H1 (cell line): ENCODE results near the gene HDAC7. TPM values are rescaled to one million over a fixed set of nuclear protein-coding genes. Genes with fewer than 3 reads are reported as not detected.

Source experiments
- CTCF ChIA-PET: fragments of 300-600 bp; sonication (Branson Sonifier 250); formaldehyde crosslinking; loops from one replicate; lab custom pipeline; 2021; ENCODE audit not compliant: partially characterized antibody; lab: Charles Lee
- POLR2A ChIA-PET: fragments of 300-600 bp; sonication (Branson Sonifier 250); formaldehyde crosslinking; loops from one replicate; lab custom pipeline; 2021; ENCODE audit warnings: inconsistent platforms; ENCODE audit not compliant: partially characterized antibody; lab: Charles Lee
- DNase-seq, 2 experiments: peaks; one replicate each; pipeline versions ENCODE4 v3.0.0 to v3.0.0-alpha.2; 2010 to 2022; ENCODE audit warnings: low spot score in 2 of 2, low read depth in 1 of 2, mixed read lengths in 1 of 2
- FAIRE-seq: peaks from 2 replicates; lab custom pipeline; 2011; peaks lifted over from hg19 to GRCh38; lab: Jason Lieb, UNC
- H2AFZ ChIP-seq: 2 replicates; pipeline ENCODE4 v1.8.1; 2012; ENCODE audit warnings: low read length, inconsistent platforms
- H2AK5ac ChIP-seq: 2 replicates; pipeline ENCODE4 v1.6.1; 2013; ENCODE audit warnings: low read depth, low read length
- H2BK120ac ChIP-seq: replicated peaks from 2 replicates; pipeline ENCODE3; 2013; ENCODE audit warnings: low read depth, low read length, inconsistent platforms
- H2BK12ac ChIP-seq: 2 replicates; pipeline ENCODE4 v1.6.1; 2013; ENCODE audit warnings: low read depth, low read length
- H2BK15ac ChIP-seq: 2 replicates; pipeline ENCODE4 v1.6.1; 2013; ENCODE audit warnings: low read length
- H2BK20ac ChIP-seq: 2 replicates; pipeline ENCODE4 v1.6.1; 2013; ENCODE audit warnings: low read length
- H2BK5ac ChIP-seq: 2 replicates; pipeline ENCODE4 v1.6.1; 2013; ENCODE audit warnings: low read depth, low read length
- H3K14ac ChIP-seq: 2 replicates; pipeline ENCODE4 v1.6.1; 2013; ENCODE audit warnings: inconsistent platforms; ENCODE audit not compliant: insufficient read length
- H3K18ac ChIP-seq: 2 replicates; pipeline ENCODE4 v1.6.1; 2013; ENCODE audit warnings: low read length; ENCODE audit errors: extremely low read depth
- H3K23ac ChIP-seq: 2 replicates; pipeline ENCODE4 v1.6.1; 2013; ENCODE audit warnings: inconsistent platforms; ENCODE audit not compliant: insufficient read length
- H3K23me2 ChIP-seq: 2 replicates; pipeline ENCODE4 v1.6.1; 2013; ENCODE audit warnings: low read depth, low read length
- H3K27ac ChIP-seq: 2 replicates; pipeline ENCODE4 v1.6.1; 2011; ENCODE audit warnings: low read depth, low read length, inconsistent platforms
- H3K27me3 ChIP-seq, 4 experiments: replicated peaks in 1 of 4; 1 replicate in 1 of 4; 2 replicates in 3 of 4; pipeline versions ENCODE4 v1.6.1 to v1.8.1; 2011 to 2013; ENCODE audit warnings: low read length in 3 of 4, mild to moderate bottlenecking in 3 of 4, inconsistent platforms in 2 of 4, mixed read lengths in 2 of 4, moderate library complexity in 1 of 4; ENCODE audit not compliant: control insufficient read depth in 3 of 4, insufficient read depth in 3 of 4; ENCODE audit errors: extremely low read depth in 1 of 4
- H3K36me3 ChIP-seq, 4 experiments: 2 replicates each; pipeline versions ENCODE4 v1.6.1 to v1.8.1; 2011 to 2013; ENCODE audit warnings: mild to moderate bottlenecking in 4 of 4, low read length in 3 of 4, moderate library complexity in 2 of 4, control low read depth in 1 of 4, inconsistent platforms in 1 of 4; ENCODE audit not compliant: insufficient read depth in 4 of 4, control insufficient read depth in 2 of 4
- H3K4ac ChIP-seq: replicated peaks from 2 replicates; pipeline ENCODE3; 2013; ENCODE audit warnings: low read length, low read depth, mixed read lengths, inconsistent platforms; ENCODE audit not compliant: insufficient read length
- H3K4me1 ChIP-seq, 4 experiments: replicated peaks in 1 of 4; 1 replicate in 1 of 4; 2 replicates in 3 of 4; pipeline versions ENCODE4 v1.6.1 to v1.8.1; 2011 to 2013; ENCODE audit warnings: low read length in 3 of 4, inconsistent platforms in 2 of 4, mixed read lengths in 1 of 4; ENCODE audit not compliant: insufficient read depth in 4 of 4, control insufficient read depth in 3 of 4
- H3K4me2 ChIP-seq, 2 experiments: 2 replicates each; pipeline versions ENCODE4 v1.6.1 to v1.8.1; 2011 to 2013; ENCODE audit warnings: low read depth in 2 of 2, low read length in 2 of 2, control low read depth in 1 of 2, inconsistent platforms in 1 of 2, mild to moderate bottlenecking in 1 of 2; ENCODE audit not compliant: insufficient read depth in 1 of 2
- H3K4me3 ChIP-seq, 4 experiments: fragments of 200-600, 300-600 bp in 1 of 4; sonication (generic), shearing (Covaris generic), sonication (Bioruptor Twin) in 1 of 4; 2 replicates each; pipeline versions ENCODE4 v1.5.1 to v1.8.1; 2011 to 2016; ENCODE audit warnings: low read length in 4 of 4, low read depth in 3 of 4, control low read depth in 2 of 4, inconsistent platforms in 2 of 4, mild to moderate bottlenecking in 2 of 4, mixed read lengths in 1 of 4, moderate library complexity in 1 of 4; ENCODE audit not compliant: insufficient read depth in 2 of 4; ENCODE audit errors: extremely low read depth in 1 of 4
- H3K56ac ChIP-seq: replicated peaks from 2 replicates; pipeline ENCODE3; 2013; ENCODE audit warnings: low read depth, mild to moderate bottlenecking, mixed read lengths, low read length, inconsistent platforms; ENCODE audit not compliant: insufficient read length
- H3K79me1 ChIP-seq: 2 replicates; pipeline ENCODE4 v1.6.1; 2013; ENCODE audit warnings: low read depth, low read length, control low read depth
- H3K79me2 ChIP-seq, 2 experiments: 2 replicates each; pipeline versions ENCODE4 v1.6.1 to v1.8.1; 2012 to 2013; ENCODE audit warnings: low read length in 2 of 2, mild to moderate bottlenecking in 2 of 2, inconsistent platforms in 1 of 2; ENCODE audit not compliant: insufficient read depth in 2 of 2, control insufficient read depth in 1 of 2
- H3K9ac ChIP-seq, 4 experiments: replicated peaks in 1 of 4; 1 replicate in 1 of 4; 2 replicates in 3 of 4; pipeline versions ENCODE4 v1.6.1 to v1.8.1; 2011 to 2013; ENCODE audit warnings: low read depth in 3 of 4, low read length in 3 of 4, control low read depth in 2 of 4, mild to moderate bottlenecking in 2 of 4, moderate library complexity in 2 of 4, inconsistent platforms in 1 of 4; ENCODE audit errors: extremely low read depth in 1 of 4
- H3K9me3 ChIP-seq, 2 experiments: 2 replicates each; pipeline versions ENCODE4 v1.6.1 to v1.8.1; 2012 to 2013; ENCODE audit warnings: mild to moderate bottlenecking in 2 of 2, moderate library complexity in 2 of 2, control low read depth in 1 of 2, inconsistent platforms in 1 of 2, low read depth in 1 of 2, low read length in 1 of 2, mixed read lengths in 1 of 2; ENCODE audit not compliant: insufficient read depth in 2 of 2
- H4K20me1 ChIP-seq, 2 experiments: replicated peaks in 1 of 2; 2 replicates each; pipeline versions ENCODE3 to v1.8.1; 2011 to 2013; ENCODE audit warnings: inconsistent platforms in 2 of 2, low read length in 2 of 2, mild to moderate bottlenecking in 1 of 2; ENCODE audit not compliant: insufficient read depth in 2 of 2, control insufficient read depth in 1 of 2
- H4K5ac ChIP-seq: 2 replicates; pipeline ENCODE4 v1.6.1; 2013; ENCODE audit warnings: low read length, low read depth, mixed read lengths, inconsistent platforms; ENCODE audit not compliant: insufficient read length
- H4K8ac ChIP-seq: 2 replicates; pipeline ENCODE4 v1.8.0; 2013; ENCODE audit warnings: mild to moderate bottlenecking, moderate library complexity, low read length, inconsistent platforms; ENCODE audit not compliant: insufficient read depth; ENCODE audit errors: extremely low read depth
- H4K91ac ChIP-seq: replicated peaks from 2 replicates; pipeline ENCODE3; 2013; ENCODE audit warnings: low read length, mixed read lengths, inconsistent platforms; ENCODE audit not compliant: insufficient read length
- ASH2L ChIP-seq: fragments of 200-600, 300-600 bp; sonication (generic); IDR thresholded peaks from one replicate; pipeline ENCODE4 v1.7.1; 2017; ENCODE audit warnings: low read length
- CBX5 ChIP-seq: fragments of 300-800, 300-1000 bp; sonication (generic); IDR thresholded peaks from 2 replicates; pipeline ENCODE4 v1.7.1; 2016; ENCODE audit warnings: antibody characterized with exemption, low read length, low read depth
- KDM4A ChIP-seq: IDR thresholded peaks from one replicate; pipeline ENCODE4 v1.7.1; 2012; ENCODE audit warnings: low read depth, mild to moderate bottlenecking, moderate library complexity, low read length, inconsistent platforms; ENCODE audit not compliant: severe bottlenecking
- NRF1 ChIP-seq: IDR thresholded peaks from 2 replicates; pipeline ENCODE4 v1.6.1; 2011; ENCODE audit warnings: mild to moderate bottlenecking, low read depth, low read length, improper control_type of control experiment
- RAD21 ChIP-seq, 2 experiments: IDR thresholded peaks in 1 of 2; conservative IDR thresholded peaks in 1 of 2; 2 replicates each; pipeline ENCODE4 v1.6.1; 2011; ENCODE audit warnings: low read depth in 2 of 2, low read length in 2 of 2, improper control_type of control experiment in 1 of 2, inconsistent platforms in 1 of 2, mild to moderate bottlenecking in 1 of 2, moderate library complexity in 1 of 2
- SIRT6 ChIP-seq: IDR thresholded peaks from one replicate; pipeline ENCODE4 v1.7.1; 2012; ENCODE audit warnings: low read length, inconsistent platforms
- SP4 ChIP-seq: IDR thresholded peaks from 2 replicates; pipeline ENCODE4 v1.6.1; 2012; ENCODE audit warnings: low read length, inconsistent platforms
- TEAD4 ChIP-seq: IDR thresholded peaks from 2 replicates; pipeline ENCODE4 v1.6.1; 2012; ENCODE audit warnings: low read depth, low read length, inconsistent platforms, mixed read lengths
- YY1 ChIP-seq: IDR thresholded peaks from 2 replicates; pipeline ENCODE4 v1.6.1; 2011; ENCODE audit warnings: low read depth, mild to moderate bottlenecking, low read length
- WGBS, 2 experiments: shearing (Covaris generic) in 1 of 2; methylation state at CpG; one replicate each; pipeline versions ENCODE4 v1.1.6 to v1.1.7; 2013 to 2015; ENCODE audit warnings: low lambda C conversion rate in 2 of 2, mixed read lengths in 2 of 2, inconsistent platforms in 1 of 2, low coverage in 1 of 2, missing lambda C conversion rate in 1 of 2; ENCODE audit not compliant: insufficient replicate concordance in 2 of 2, insufficient coverage in 1 of 2, insufficient read length in 1 of 2; ENCODE audit errors: extremely low coverage in 1 of 2, missing lambda C conversion rate in 1 of 2; 5-methylcytosine and 5-hydroxymethylcytosine counted together
- polyA plus RNA-seq, 7 experiments: library from polyadenylated mRNA; depleted of rRNA in 3 of 7; stranded (reverse) in 5 of 7; unstranded in 2 of 7; fragments of >200 nt in 5 of 7; fragments of 200-250 nt in 2 of 7; gene quantifications; 1 replicate in 5 of 7; 2 replicates in 1 of 7; 4 replicates in 1 of 7; pipeline versions ENCODE4 v1.2.1 to v1.2.3, GENCODE V29; 2011 to 2013; ENCODE audit warnings: missing spikeins in 2 of 7, mixed read lengths in 2 of 7
- total RNA-seq: library from RNA; stranded (reverse); fragmentation: NEBNext Ultra II Directional; extraction: Animal tissue kit (Norgen Biotek cat#: 25700); gene quantifications from 2 replicates; pipeline ENCODE4 v1.2.1, GENCODE V29; 2021
- TF ChIP-seq, protein P1 (sequence below): IDR thresholded peaks from 2 replicates; pipeline ENCODE4 v1.6.1; 2011; ENCODE audit warnings: low read length, improper control_type of control experiment
- TF ChIP-seq, protein P2 (sequence below): IDR thresholded peaks from 2 replicates; pipeline ENCODE4 v1.6.1; 2012; ENCODE audit warnings: low read length, inconsistent platforms

Gene HDAC7
- total and polyA plus RNA-seq, 2 of the 8 experiments (the other 6 are each of a cell fraction or from before 2014, with no cell fraction given) = 25.5 to 84.9 TPM

DNA sequence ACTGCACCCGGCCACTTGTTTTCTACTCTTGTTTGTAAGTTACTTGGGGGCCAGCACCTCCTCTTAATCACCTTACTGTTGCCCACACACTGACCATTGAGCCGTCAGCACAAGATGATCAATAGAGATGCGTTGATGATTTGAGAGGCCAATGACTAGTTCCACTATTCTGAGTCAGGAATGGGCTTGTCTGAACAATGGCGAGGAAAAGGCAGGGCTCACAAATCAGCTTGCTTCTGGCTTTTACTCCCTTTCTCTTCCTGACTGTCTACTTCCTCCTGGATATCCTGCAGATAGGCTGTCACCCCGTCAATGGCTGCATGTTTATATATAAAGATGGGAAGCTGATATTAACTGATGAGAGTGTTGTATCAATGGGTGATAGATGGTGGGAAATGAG lies 29.1 kb upstream of the HDAC7 start:
- Histone ChIP-seq H3K4ac (no peak overlapping the region), H2BK120ac (no peak overlapping the region), H2AFZ (no peak overlapping the region), H3K79me1 (no peaks in the 10 kb centered on the region; the same call in 1 of the 2 replicates), H3K27me3 (peaks cover 0 to 2% (median 0%) of the 10 kb centered on the region in 4 experiments; a peak in 3 of 7 replicates), H3K4me2 (no peak overlapping the region), H3K79me2 (no peaks in the 10 kb centered on the region), H3K18ac (no peak overlapping the region), H3K23me2 (no peaks in the 10 kb centered on the region), H3K9ac (no peak overlapping the region), H3K23ac (peak overlapping the region; percentile 36), H4K8ac (no peak overlapping the region), H4K20me1 (no peaks in the 10 kb centered on the region), H3K27ac (no peak overlapping the region), H4K5ac (no peak overlapping the region), H3K9me3 (no peaks in the 10 kb centered on the region), H3K4me3 (no peak overlapping the region), H3K56ac (no peak overlapping the region), H2AK5ac (no peak overlapping the region), H3K36me3 (no peaks in the 10 kb centered on the region), H3K14ac (no peak overlapping the region), H2BK20ac (no peak overlapping the region), H4K91ac (no peak overlapping the region), H2BK15ac (no peak overlapping the region), H3K4me1 (peaks cover 0 to 20% (median 5%) of the 10 kb centered on the region in 4 experiments; a peak in 4 of 7 replicates), H2BK5ac (no peak overlapping the region), H2BK12ac (no peak overlapping the region)
- ChIA-PET CTCF (interaction anchor here (1.2 to 30.5 kb wide), 4 partner anchors 38 to 133 kb away, joined by 5 to 2001 read pairs (median 150); partner anchors contain the start of genes HDAC7 and SLC48A1), POLR2A (interaction anchor here (0.7 to 28.4 kb wide), 2 partner anchors 40 to 127 kb away, joined by 3 to 480 read pairs; partner anchors contain the start of gene HDAC7)
- 83% methylated on average over 5 of the region's 5 CpGs; no CpG with 5 or more reads in 1 of the 2 experiments for WGBS, 2 experiments
- no peak for DNase-seq
- FAIRE-seq = no peak
- TF ChIP-seq KDM4A = no peak
- TF ChIP-seq NRF1 = no peak
- TF ChIP-seq, protein P1, sequence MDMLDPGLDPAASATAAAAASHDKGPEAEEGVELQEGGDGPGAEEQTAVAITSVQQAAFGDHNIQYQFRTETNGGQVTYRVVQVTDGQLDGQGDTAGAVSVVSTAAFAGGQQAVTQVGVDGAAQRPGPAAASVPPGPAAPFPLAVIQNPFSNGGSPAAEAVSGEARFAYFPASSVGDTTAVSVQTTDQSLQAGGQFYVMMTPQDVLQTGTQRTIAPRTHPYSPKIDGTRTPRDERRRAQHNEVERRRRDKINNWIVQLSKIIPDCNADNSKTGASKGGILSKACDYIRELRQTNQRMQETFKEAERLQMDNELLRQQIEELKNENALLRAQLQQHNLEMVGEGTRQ = no peak
- no peak for TF ChIP-seq TEAD4
- no peak for TF ChIP-seq CBX5
- TF ChIP-seq SIRT6 = no peak
- no peak for TF ChIP-seq SP4
- no peak for TF ChIP-seq RAD21 (IDR thresholded peaks at IDR 0.05 in 1 of 2, conservative IDR thresholded peaks at IDR 0.05 in 1 of 2; ENCODE audit: low read depth in 2 of 2, low read length in 2 of 2)
- no peak for TF ChIP-seq ASH2L
- TF ChIP-seq, protein P2, sequence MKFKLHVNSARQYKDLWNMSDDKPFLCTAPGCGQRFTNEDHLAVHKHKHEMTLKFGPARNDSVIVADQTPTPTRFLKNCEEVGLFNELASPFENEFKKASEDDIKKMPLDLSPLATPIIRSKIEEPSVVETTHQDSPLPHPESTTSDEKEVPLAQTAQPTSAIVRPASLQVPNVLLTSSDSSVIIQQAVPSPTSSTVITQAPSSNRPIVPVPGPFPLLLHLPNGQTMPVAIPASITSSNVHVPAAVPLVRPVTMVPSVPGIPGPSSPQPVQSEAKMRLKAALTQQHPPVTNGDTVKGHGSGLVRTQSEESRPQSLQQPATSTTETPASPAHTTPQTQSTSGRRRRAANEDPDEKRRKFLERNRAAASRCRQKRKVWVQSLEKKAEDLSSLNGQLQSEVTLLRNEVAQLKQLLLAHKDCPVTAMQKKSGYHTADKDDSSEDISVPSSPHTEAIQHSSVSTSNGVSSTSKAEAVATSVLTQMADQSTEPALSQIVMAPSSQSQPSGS = no peak
- TF ChIP-seq YY1 = no peak
